Measurements from ENCODE around the gene RNF130. TPM values are rescaled to one million over a fixed set of nuclear protein-coding genes. Genes with fewer than 3 reads are reported as not detected.

Gene RNF130
- total RNA-seq, 1 donor from 2014 or later: 103 TPM

GRCh38 chr5:180114304-180115003 is 42.9 kb upstream of the RNF130 start:
- Histone ChIP-seq H3K4me3 (no peak overlapping the region), H3K36me3 (no peaks in the 10 kb centered on the region), H3K27me3 (no peaks in the 10 kb centered on the region), H3K9me3 (no peaks in the 10 kb centered on the region), H3K4me1 (no peaks in the 10 kb centered on the region), H3K27ac (no peak overlapping the region)
- TF ChIP-seq POLR2A (IDR thresholded peaks at IDR 0.05): no peak
- no peak for TF ChIP-seq POLR2AphosphoS5 (IDR thresholded peaks at IDR 0.05; ENCODE audit: insufficient read depth in 1 of 2, low read depth in 1 of 2)
- no peak for DNase-seq (ENCODE audit: extremely low spot score in 2 of 2)
- intact Hi-C loops (cut with DNase I): no loop called here

- Histone ChIP-seq H3K9me3 (no peaks in the 10 kb centered on the region), H3K27me3 (no peaks in the 10 kb centered on the region), H3K27ac (no peak overlapping the region), H3K4me1 (no peaks in the 10 kb centered on the region), H3K36me3 (no peaks in the 10 kb centered on the region), H3K4me3 (no peak overlapping the region)
- TF ChIP-seq CTCF (IDR thresholded peaks at IDR 0.05) (no peak), POLR2A (IDR thresholded peaks at IDR 0.05) (no peak), POLR2AphosphoS5 (IDR thresholded peaks at IDR 0.05; ENCODE audit: insufficient read depth in 1 of 2, low read depth in 1 of 2) (no peak)
- DNase-seq (ENCODE audit: extremely low spot score in 2 of 2): no peak
- intact Hi-C loops (cut with DNase I): no loop called here
These were observed 42.2 kb upstream of the RNF130 start for GRCh38 chr5:180113660-180114303.

- DNase-seq (ENCODE audit: extremely low spot score in 2 of 2): no peak
- no peak overlapping the region for H3K27ac ChIP-seq
- no peak overlapping the region for H3K4me3 ChIP-seq
- H3K4me1 ChIP-seq: no peaks in the 10 kb centered on the region
- no peak for TF ChIP-seq CTCF (IDR thresholded peaks at IDR 0.05)
- TF ChIP-seq POLR2A (IDR thresholded peaks at IDR 0.05): no peak
- TF ChIP-seq POLR2AphosphoS5 (IDR thresholded peaks at IDR 0.05; ENCODE audit: insufficient read depth in 1 of 2, low read depth in 1 of 2): no peak
- intact Hi-C loops (cut with DNase I): no loop called here
- H3K36me3 ChIP-seq: no peaks in the 10 kb centered on the region
- peaks cover 7% of the 10 kb centered on the region for H3K9me3 ChIP-seq
- no peaks in the 10 kb centered on the region for H3K27me3 ChIP-seq
These were observed 40.8 kb upstream of the RNF130 start for GRCh38 chr5:180112181-180112861.

- intact Hi-C loops (cut with DNase I): no loop called here
- Histone ChIP-seq H3K4me3 (no peak overlapping the region), H3K27me3 (no peaks in the 10 kb centered on the region), H3K36me3 (no peaks in the 10 kb centered on the region), H3K27ac (no peak overlapping the region), H3K4me1 (no peaks in the 10 kb centered on the region), H3K9me3 (peaks cover 13% of the 10 kb centered on the region)
- DNase-seq (ENCODE audit: extremely low spot score in 2 of 2): no peak
- TF ChIP-seq CTCF (IDR thresholded peaks at IDR 0.05): no peak
- no peak for TF ChIP-seq POLR2AphosphoS5 (IDR thresholded peaks at IDR 0.05; ENCODE audit: insufficient read depth in 1 of 2, low read depth in 1 of 2)
- no peak for TF ChIP-seq POLR2A (IDR thresholded peaks at IDR 0.05)
These were observed 39.9 kb upstream of the RNF130 start for GRCh38 chr5:180111273-180112002.

- no peak overlapping the region for H3K4me3 ChIP-seq
- no peak for TF ChIP-seq POLR2A (IDR thresholded peaks at IDR 0.05)
- TF ChIP-seq CTCF (IDR thresholded peaks at IDR 0.05): no peak
- no peak for TF ChIP-seq POLR2AphosphoS5 (IDR thresholded peaks at IDR 0.05; ENCODE audit: insufficient read depth in 1 of 2, low read depth in 1 of 2)
These were observed 38.4 kb upstream of the RNF130 start for GRCh38 chr5:180109920-180110319.

More at GRCh38 chr5:180109920-180110319, 38.4 kb upstream of the RNF130 start:
- Histone ChIP-seq H3K4me1 (no peaks in the 10 kb centered on the region), H3K9me3 (peaks cover 13% of the 10 kb centered on the region), H3K36me3 (no peaks in the 10 kb centered on the region), H3K27me3 (no peaks in the 10 kb centered on the region), H3K27ac (no peak overlapping the region)
- no peak for DNase-seq (ENCODE audit: extremely low spot score in 2 of 2)
- intact Hi-C loops (cut with DNase I): no loop called here

Measured in vagina (tissue), 2 donors.